NCI-H1048 (cell line): ENCODE measurements around the gene PPIH.
"Not testable (repeated sequence)": the region's sequence is repeated elsewhere in the genome, so short reads cannot be mapped to it uniquely, and the experiment has no call there.

Experiments used
- DNase-seq: peaks from one replicate; lab custom pipeline; 2025; lab: John Stamatoyannopoulos, UW

PPIH gene

GRCh38 chr1:42682739-42683531 lies 24.7 kb downstream of the PPIH start:
- DNase-seq, result peak; percentile 58

GRCh38 chr1:42684139-42684538 lies 25.9 kb downstream of the PPIH start:
- DNase-seq, result no peak

- DNase-seq, result no peak
These were observed 28.2 kb downstream of the PPIH start for GRCh38 chr1:42686418-42686817.

GRCh38 chr1:42689912-42690311 lies 31.7 kb downstream of the PPIH start:
- DNase-seq, result no peak

GRCh38 chr1:42690477-42691156 lies 32.4 kb downstream of the PPIH start:
- no peak for DNase-seq

GRCh38 chr1:42691157-42691498 lies 32.9 kb downstream of the PPIH start:
- no peak for DNase-seq

- no peak for DNase-seq
These were observed 34.2 kb downstream of the PPIH start for GRCh38 chr1:42692461-42692860.

- DNase-seq, result no peak
These were observed 34.7 kb downstream of the PPIH start for GRCh38 chr1:42692911-42693310.

GRCh38 chr1:42698081-42698813 lies 40.0 kb downstream of the PPIH start:
- DNase-seq, result no peak

- DNase-seq, result no peak
These were observed 41.8 kb downstream of the PPIH start for GRCh38 chr1:42700006-42700405.

- DNase-seq, result no peak
These were observed 45.8 kb downstream of the PPIH start for GRCh38 chr1:42703888-42704464.

- DNase-seq, result not testable (repeated sequence)
These were observed 54.6 kb downstream of the PPIH start for GRCh38 chr1:42712808-42713207.

GRCh38 chr1:42713293-42713692 lies 55.1 kb downstream of the PPIH start:
- no peak for DNase-seq

- DNase-seq, result not testable (repeated sequence)
These were observed 56.2 kb downstream of the PPIH start for GRCh38 chr1:42714441-42714840.

GRCh38 chr1:42720868-42721267 lies 62.6 kb downstream of the PPIH start:
- DNase-seq, result no peak

GRCh38 chr1:42721926-42722325 lies 63.7 kb downstream of the PPIH start:
- DNase-seq, result no peak

- DNase-seq, result not testable (repeated sequence)
These were observed 64.2 kb downstream of the PPIH start for GRCh38 chr1:42722403-42722802.

GRCh38 chr1:42723511-42723910 lies 65.3 kb downstream of the PPIH start:
- no peak for DNase-seq

GRCh38 chr1:42725820-42726219 lies 67.6 kb downstream of the PPIH start:
- not testable (repeated sequence) for DNase-seq
